Activated CD8-positive, alpha-beta memory T cell treated with anti-CD3 and anti-CD28 coated beads for 48 hours (primary cell): ENCODE results near the gene CALML6.

ENCODE experiments used
- DNase-seq, 3 experiments: peaks; one replicate each; pipeline ENCODE4 v3.0.0-alpha.2; 2020; ENCODE audit warnings: low read depth in 2 of 3, low spot score in 2 of 3

CALML6 gene

GRCh38 chr1:1942753-1943656 lies 27.9 kb downstream of the CALML6 start:
- no peak for DNase-seq

GRCh38 chr1:1943834-1944570 lies 28.9 kb downstream of the CALML6 start:
- peak in 1 of 3 experiments; percentile 28 for DNase-seq

GRCh38 chr1:1945782-1946393 lies 30.8 kb downstream of the CALML6 start:
- DNase-seq = no peak

GRCh38 chr1:1946540-1946939 lies 31.5 kb downstream of the CALML6 start:
- DNase-seq = no peak

- no peak for DNase-seq
Observed at GRCh38 chr1:1947493-1947892, 32.4 kb downstream of the CALML6 start.

GRCh38 chr1:1948783-1949182 lies 33.7 kb downstream of the CALML6 start:
- DNase-seq = no peak

GRCh38 chr1:1950940-1951339 lies 35.9 kb downstream of the CALML6 start:
- DNase-seq = no peak

GRCh38 chr1:1954015-1954414 lies 39.0 kb downstream of the CALML6 start:
- DNase-seq = no peak

- no peak for DNase-seq
Observed at GRCh38 chr1:1954831-1955441, 39.9 kb downstream of the CALML6 start.

- no peak for DNase-seq
Observed at GRCh38 chr1:1955621-1956094, 40.6 kb downstream of the CALML6 start.

- DNase-seq = no peak
Observed at GRCh38 chr1:1956101-1956500, 41.0 kb downstream of the CALML6 start.

- no peak for DNase-seq
Observed at GRCh38 chr1:1956586-1957532, 41.8 kb downstream of the CALML6 start.

GRCh38 chr1:1957533-1957961 lies 42.5 kb downstream of the CALML6 start:
- no peak for DNase-seq

GRCh38 chr1:1958071-1958541 lies 43.0 kb downstream of the CALML6 start:
- no peak for DNase-seq

- no peak for DNase-seq
Observed at GRCh38 chr1:1959459-1959839, 44.4 kb downstream of the CALML6 start.

GRCh38 chr1:1959840-1960479 lies 44.9 kb downstream of the CALML6 start:
- DNase-seq = peak; percentile 53 to 75 (median 67)

- DNase-seq = no peak
Observed at GRCh38 chr1:1960480-1961196, 45.6 kb downstream of the CALML6 start.

- no peak for DNase-seq
Observed at GRCh38 chr1:1962752-1963151, 47.7 kb downstream of the CALML6 start.

- no peak for DNase-seq
Observed at GRCh38 chr1:1963570-1963969, 48.5 kb downstream of the CALML6 start.
